Activated T-helper 17 cell treated with anti-CD3 and anti-CD28 coated beads, Interleukin-2, amount 50 U/mL, for 72 hours (primary cell): ENCODE measurements around the gene NUP50. TPM values are rescaled to one million over a fixed set of nuclear protein-coding genes. Genes with fewer than 3 reads are reported as not detected.

Source experiments
- ATAC-seq: fragments of 150-1000 bp; cut with Tn5 transposase; replicated peaks from 2 replicates; pipeline ENCODE4 v1.10.0; 2021; ENCODE audit warnings: mild to moderate bottlenecking, moderate library complexity
- H3K27ac Mint-ChIP-seq: one replicate; pipeline ENCODE4 v1.8.0; 2022; ENCODE audit warnings: mixed read lengths
- H3K27me3 Mint-ChIP-seq: one replicate; pipeline ENCODE4 v1.8.0; 2022; ENCODE audit warnings: mixed read lengths
- H3K36me3 Mint-ChIP-seq: one replicate; pipeline ENCODE4 v1.8.0; 2022; ENCODE audit warnings: low read depth, mild to moderate bottlenecking, mixed read lengths
- H3K4me1 Mint-ChIP-seq: one replicate; pipeline ENCODE4 v1.8.0; 2022; ENCODE audit warnings: mixed read lengths
- H3K4me3 Mint-ChIP-seq: one replicate; pipeline ENCODE4 v1.8.0; 2022; ENCODE audit warnings: mild to moderate bottlenecking, mixed read lengths
- H3K9me3 Mint-ChIP-seq: one replicate; pipeline ENCODE4 v1.8.0; 2022; ENCODE audit warnings: mixed read lengths
- total RNA-seq, 2 donors: library from RNA; stranded (reverse); gene quantifications; one replicate each; pipeline ENCODE4 v1.2.3, GENCODE V29; 2022

Gene NUP50
- total RNA-seq, 2 donors from 2014 or later: 98.4 to 163 TPM

DNA sequence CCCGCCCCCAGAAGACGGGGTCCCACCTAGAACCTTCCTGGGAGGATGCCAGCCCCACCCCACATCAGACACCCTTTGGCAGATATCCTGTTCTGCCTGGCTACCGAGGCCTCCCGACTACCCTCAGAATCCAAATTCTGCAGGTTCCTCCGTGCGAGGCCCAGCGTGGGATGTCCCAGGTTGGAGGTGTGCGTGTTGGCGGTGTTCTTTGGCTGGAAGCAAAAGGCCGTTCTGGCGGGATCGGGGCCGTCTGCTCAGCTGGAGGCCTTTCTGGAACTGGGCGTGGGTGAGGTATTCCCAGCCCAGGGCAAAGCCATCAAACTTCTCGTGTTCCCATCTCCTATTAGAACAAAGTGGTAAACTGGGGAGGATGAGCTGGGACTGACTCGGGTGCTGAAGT lies 32.6 kb downstream of the NUP50 start:
- H3K27me3 Mint-ChIP-seq: no peaks in the 10 kb centered on the region
- ATAC-seq: no peak
- H3K4me1 Mint-ChIP-seq: no peaks in the 10 kb centered on the region
- no peak overlapping the region for H3K27ac Mint-ChIP-seq
- no peak overlapping the region for H3K4me3 Mint-ChIP-seq
- H3K36me3 Mint-ChIP-seq: no peaks in the 10 kb centered on the region
- no peaks in the 10 kb centered on the region for H3K9me3 Mint-ChIP-seq

DNA sequence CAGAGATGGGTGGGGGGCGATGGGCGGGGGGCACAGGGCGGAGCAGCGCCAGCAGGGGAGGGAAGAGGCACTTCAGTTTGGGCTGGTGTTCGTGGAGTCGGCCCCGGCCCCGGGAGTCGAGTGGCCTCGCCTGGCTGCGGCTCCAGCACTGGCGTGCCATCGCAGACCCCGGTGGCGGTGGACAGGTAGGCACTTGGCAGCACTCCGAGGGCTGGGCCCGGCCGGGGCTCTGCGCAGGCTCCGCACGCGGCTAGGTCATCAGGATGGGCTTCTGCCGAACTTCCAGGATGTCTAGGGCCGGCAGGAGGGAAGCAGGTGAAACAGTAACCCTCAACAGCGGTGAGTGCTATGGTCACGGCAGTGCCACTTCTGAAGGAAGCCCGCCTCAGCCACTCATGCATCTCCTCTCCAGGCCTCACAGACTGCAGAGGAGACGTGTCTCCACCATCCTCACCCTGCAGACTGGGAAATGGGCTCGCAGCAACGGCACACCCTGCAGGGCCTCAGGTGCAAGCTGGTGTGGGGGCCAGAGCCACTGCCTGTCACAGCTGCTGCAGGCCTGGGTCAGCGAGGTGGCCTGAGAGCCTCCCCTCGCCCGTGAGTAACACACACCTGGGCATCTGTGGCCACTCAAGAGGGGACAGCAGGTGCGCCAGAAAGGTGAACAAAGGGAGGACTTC lies 33.3 kb downstream of the NUP50 start:
- Mint-ChIP-seq H3K36me3 (no peaks in the 10 kb centered on the region), H3K27ac (no peak overlapping the region), H3K4me3 (no peak overlapping the region), H3K27me3 (no peaks in the 10 kb centered on the region), H3K9me3 (no peaks in the 10 kb centered on the region), H3K4me1 (no peaks in the 10 kb centered on the region)
- ATAC-seq: no peak

DNA sequence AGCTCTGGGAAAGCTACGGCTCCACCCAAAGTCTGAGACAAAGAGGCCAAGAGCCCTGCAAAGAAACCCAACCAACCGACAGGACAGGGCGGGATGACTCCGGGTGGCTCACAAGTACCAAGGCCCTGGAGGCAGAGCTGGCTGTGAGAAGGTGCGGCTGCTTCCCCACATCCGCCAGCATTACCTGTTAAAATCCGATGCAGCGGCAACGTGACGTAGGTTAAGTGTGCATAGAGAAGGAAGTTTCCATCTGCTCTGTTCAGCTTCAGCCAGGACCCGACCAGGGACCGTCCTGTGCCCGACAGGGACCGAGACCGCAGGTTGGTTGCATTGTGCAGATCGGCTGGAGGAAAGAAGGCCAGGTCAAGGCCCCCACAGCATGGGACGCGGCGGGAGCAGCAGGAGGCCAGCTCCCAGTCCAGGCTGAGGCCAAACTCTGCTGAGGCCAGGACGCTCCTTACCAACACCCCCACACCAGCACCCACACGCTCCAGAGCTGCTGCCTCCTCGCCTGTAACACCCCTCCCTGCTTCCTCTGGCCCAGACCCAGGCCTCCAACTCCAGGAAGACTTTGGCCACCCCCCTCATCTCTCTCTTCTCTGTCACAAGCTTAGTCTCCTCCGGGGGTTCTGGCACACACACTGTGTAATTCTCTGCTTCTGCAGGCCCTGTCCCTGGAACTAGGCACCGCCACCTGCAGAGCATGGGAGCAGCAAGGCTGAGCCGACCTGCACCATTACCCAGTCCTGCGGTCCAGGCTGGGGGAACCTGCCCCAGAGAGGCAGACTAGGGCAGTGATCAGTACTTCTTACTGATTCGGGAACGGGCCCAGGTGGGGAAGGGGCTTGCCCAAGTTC lies 34.1 kb downstream of the NUP50 start:
- H3K4me1 Mint-ChIP-seq: no peaks in the 10 kb centered on the region
- no peaks in the 10 kb centered on the region for H3K9me3 Mint-ChIP-seq
- no peak overlapping the region for H3K27ac Mint-ChIP-seq
- no peaks in the 10 kb centered on the region for H3K27me3 Mint-ChIP-seq
- no peak for ATAC-seq
- no peaks in the 10 kb centered on the region for H3K36me3 Mint-ChIP-seq
- no peak overlapping the region for H3K4me3 Mint-ChIP-seq

DNA sequence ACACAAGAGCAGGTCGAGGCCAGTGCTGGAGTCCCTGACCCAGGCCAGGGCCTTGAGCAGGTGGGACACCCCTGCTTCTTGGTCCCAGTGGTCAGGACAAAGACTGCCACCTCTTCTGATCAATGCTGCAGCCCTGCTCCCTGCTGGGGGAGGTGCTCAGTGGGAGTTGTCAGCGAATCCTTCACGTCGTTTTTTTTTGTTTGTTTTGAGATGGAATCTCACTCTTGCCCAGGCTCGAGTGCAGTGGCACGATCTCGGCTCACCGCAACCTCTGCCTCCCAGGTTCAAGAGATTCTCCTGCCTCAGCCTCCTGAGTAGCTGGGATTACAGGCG lies 34.7 kb downstream of the NUP50 start:
- H3K4me1 Mint-ChIP-seq: no peaks in the 10 kb centered on the region
- H3K27me3 Mint-ChIP-seq: no peaks in the 10 kb centered on the region
- no peak overlapping the region for H3K27ac Mint-ChIP-seq
- no peaks in the 10 kb centered on the region for H3K9me3 Mint-ChIP-seq
- no peaks in the 10 kb centered on the region for H3K36me3 Mint-ChIP-seq
- no peak for ATAC-seq
- no peak overlapping the region for H3K4me3 Mint-ChIP-seq

DNA sequence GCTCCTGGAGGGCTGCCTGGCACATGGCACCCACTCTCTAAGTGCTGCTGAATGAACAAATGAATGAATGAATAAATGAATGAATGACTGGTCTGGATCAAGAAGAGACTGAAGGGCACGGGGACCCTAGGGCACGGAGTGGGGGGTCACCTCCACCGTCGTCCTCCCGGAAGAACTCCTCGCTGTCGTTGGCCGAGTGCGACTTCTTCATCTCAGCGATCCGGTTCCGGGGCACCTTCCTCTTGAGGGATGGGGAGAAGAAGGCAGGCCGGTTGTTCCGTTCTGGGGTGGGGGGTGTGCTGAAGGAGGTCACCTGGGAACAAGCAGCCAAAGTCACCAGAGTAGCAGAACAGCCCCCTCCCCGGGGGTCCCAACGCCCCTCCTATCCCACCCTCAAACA lies 36.0 kb downstream of the NUP50 start:
- no peaks in the 10 kb centered on the region for H3K27me3 Mint-ChIP-seq
- H3K36me3 Mint-ChIP-seq: no peaks in the 10 kb centered on the region
- no peaks in the 10 kb centered on the region for H3K4me1 Mint-ChIP-seq
- H3K4me3 Mint-ChIP-seq: no peak overlapping the region
- ATAC-seq: no peak
- no peaks in the 10 kb centered on the region for H3K9me3 Mint-ChIP-seq
- no peak overlapping the region for H3K27ac Mint-ChIP-seq

DNA sequence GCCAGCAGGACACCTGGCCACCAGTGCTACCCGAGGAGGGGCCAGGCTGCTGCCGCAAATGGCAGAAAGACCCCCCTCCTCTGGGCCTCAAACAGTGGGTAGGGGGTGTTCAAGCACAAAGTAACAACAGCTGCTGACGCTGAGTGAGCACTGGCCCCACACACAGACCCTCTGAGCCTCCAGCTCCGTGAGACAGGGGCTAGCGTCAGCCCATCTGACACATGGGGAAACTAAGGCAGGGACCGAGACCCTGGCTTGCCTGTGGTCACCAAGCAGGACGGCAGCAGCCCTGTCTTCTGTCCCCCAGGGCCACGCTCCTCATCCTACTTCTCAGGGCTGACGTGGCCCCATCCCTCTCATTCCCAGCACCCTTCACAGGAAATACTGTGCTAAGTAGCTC lies 36.5 kb downstream of the NUP50 start:
- no peaks in the 10 kb centered on the region for H3K27me3 Mint-ChIP-seq
- ATAC-seq: no peak
- H3K9me3 Mint-ChIP-seq: no peaks in the 10 kb centered on the region
- H3K4me1 Mint-ChIP-seq: no peaks in the 10 kb centered on the region
- H3K36me3 Mint-ChIP-seq: no peaks in the 10 kb centered on the region
- no peak overlapping the region for H3K27ac Mint-ChIP-seq
- H3K4me3 Mint-ChIP-seq: no peak overlapping the region

DNA sequence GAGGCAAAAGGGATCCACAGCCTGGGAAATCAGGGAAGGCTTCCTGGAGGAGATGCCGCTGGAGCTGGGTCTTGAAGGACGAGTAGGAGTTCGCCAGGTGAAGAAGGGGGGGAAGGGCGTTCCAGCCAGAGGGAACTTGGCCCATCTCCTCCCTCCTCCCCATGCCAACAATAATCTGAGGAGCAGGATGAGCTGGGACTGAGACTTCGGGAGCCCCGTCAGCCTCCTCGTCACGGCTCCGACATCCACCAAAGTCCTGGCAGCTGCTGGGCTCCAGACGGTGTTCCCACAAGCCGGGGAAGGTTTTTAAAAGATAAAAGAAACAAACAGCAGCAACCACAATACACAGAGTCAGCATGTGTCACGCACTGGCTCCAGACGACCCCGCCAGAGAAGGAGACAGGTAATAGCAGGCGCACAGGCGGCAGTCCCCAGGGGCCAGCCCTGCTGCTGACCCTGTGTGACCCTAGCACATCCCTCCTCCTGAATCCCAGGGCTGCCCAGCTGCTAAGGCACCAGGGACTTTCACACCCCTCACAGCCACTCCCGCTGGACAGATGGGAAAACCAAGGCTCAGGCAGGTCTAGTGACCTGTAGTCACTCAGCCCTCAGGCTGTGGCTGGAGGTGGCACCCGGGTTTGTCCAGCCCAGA lies 37.3 kb downstream of the NUP50 start:
- ATAC-seq: no peak
- H3K36me3 Mint-ChIP-seq: no peaks in the 10 kb centered on the region

DNA sequence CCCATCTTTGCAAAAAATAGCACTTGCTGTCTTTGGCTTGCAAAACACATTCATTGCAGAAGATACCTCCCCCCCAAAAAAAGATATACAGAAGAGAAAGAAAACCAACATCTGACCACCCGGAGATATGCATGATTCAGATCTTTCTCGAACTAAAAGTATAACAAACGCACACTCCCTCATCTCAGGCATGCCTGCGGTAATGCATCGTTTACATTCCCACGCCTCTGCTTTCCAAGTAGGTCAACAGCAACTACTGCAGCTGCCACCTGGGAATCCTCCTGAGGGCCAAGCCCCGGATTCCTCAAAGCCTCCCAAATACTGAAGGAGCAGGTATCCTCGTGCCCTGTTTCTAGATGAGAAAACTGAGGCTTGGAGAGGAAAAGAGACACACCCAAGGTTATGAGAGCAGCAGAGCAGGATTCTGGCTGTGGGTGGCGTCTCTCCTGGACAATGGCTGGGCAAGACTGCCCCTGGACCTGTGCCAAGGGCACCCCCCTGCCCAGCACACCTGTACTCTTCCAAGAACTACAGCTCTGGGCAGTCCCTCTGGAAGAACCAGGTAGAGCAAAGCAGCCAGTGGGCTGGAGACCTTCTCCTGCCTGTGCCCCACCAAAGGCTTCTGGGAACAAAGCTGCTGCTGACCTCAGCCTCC lies 38.1 kb downstream of the NUP50 start:
- Mint-ChIP-seq H3K27ac (no peak overlapping the region), H3K36me3 (no peaks in the 10 kb centered on the region), H3K4me3 (no peak overlapping the region), H3K9me3 (no peaks in the 10 kb centered on the region), H3K27me3 (no peaks in the 10 kb centered on the region), H3K4me1 (no peaks in the 10 kb centered on the region)
- ATAC-seq: no peak

More for the DNA sequence above, 37.3 kb downstream of the NUP50 start:
- Mint-ChIP-seq H3K9me3 (no peaks in the 10 kb centered on the region), H3K27ac (no peak overlapping the region), H3K4me1 (no peaks in the 10 kb centered on the region), H3K27me3 (no peaks in the 10 kb centered on the region), H3K4me3 (no peak overlapping the region)

DNA sequence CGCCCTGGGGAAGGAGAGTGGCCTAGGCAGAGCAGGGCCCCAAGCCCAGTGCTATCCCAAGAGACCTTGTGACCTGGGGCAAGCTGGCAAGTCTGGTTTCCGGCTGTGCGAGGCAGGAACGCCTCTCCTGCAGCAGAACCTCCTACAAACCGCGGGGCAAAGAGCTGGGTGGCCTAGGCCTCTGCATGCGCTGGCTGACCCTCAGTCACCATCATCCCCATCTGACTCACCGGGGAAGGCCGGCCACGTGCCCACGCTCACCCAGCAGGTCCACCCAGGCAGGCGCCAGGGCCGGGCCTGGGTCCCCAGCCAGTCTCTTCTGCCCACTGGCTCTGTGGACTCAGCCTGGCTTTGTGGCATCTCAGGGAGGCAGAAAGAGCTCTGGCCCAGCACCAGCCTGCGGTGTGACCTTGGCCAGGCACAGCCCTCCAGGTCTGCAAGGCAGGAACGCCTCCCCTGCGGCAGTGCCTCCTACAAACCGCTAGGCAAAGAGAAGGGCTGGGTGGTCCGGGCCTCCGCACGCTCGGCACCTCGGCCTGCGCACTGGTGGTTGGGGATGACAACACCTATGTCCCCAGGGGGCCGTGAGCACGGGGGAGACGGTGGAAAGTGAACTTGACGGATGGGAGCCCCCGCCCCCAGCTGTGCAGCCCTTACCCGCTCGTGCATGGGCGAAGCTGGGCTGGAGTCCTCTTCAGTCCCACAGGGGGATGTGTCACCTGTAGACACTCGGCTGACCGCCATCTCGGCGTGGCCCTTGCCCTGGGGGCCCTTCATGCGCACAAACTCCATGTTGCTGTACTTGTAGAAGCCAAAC lies 38.8 kb downstream of the NUP50 start:
- ATAC-seq: no peak
- Mint-ChIP-seq H3K4me3 (no peak overlapping the region), H3K27me3 (no peaks in the 10 kb centered on the region), H3K27ac (no peak overlapping the region), H3K9me3 (no peaks in the 10 kb centered on the region), H3K36me3 (no peaks in the 10 kb centered on the region), H3K4me1 (no peaks in the 10 kb centered on the region)

DNA sequence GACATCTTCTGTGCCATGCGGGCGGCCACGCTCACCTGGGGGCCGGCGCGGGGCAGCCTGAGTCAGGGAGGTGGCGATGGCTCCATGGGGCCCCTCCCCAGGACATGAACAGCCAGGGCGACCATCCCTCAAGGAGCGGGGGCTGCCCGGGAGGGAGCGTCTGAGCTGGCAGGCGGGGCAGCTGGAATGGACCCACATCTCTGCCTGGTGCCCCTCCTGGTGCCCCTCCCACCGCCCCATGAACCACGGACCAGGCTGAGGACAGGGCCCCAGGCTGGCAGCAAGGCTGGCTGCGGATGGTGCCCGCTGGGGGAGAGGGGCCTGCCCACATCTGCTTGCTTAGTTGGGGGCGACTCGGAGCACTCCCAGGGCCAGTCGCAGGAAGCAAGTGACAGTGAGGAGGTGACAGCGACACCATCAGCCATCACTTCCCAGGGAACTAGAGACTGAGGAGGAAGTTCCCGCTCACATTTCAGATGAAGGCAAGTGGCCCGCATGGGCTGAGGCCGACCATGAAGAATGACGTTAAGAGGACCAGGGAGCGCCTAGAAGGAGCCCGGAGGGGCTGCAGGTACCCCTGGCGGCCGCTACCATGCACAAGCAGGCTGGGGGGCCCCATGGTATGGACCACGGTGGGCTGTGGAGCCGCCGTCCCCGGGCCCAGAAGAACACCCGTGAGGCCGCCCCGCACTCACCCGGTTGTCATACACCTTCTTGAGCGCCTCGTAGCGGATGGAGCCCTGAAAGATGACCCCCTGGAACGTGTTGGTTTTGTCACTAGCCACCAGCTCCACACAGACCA lies 39.6 kb downstream of the NUP50 start:
- H3K4me1 Mint-ChIP-seq: no peaks in the 10 kb centered on the region
- ATAC-seq: no peak
- no peaks in the 10 kb centered on the region for H3K36me3 Mint-ChIP-seq
- no peak overlapping the region for H3K4me3 Mint-ChIP-seq
- no peak overlapping the region for H3K27ac Mint-ChIP-seq
- no peaks in the 10 kb centered on the region for H3K27me3 Mint-ChIP-seq
- no peaks in the 10 kb centered on the region for H3K9me3 Mint-ChIP-seq

DNA sequence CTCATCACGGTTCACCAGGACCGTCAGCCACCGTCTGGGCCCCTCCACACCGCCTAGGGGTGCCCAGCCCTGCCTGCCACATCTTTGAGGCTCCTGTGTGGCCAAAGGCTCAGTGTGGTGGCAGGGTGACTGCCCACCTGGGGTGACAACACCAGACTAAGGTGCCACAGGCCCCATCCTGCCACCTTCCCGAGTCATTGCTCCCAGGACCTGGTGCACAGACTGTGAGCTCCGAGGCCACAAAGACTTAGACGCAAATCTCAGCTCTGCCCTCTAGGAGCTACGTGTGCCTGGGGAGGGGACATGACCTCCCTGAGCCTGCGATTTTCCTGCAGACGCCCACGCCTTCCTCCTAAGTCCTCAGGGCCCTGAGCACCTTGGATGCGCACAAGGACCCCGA lies 40.5 kb downstream of the NUP50 start:
- H3K4me3 Mint-ChIP-seq: no peak overlapping the region
- no peaks in the 10 kb centered on the region for H3K9me3 Mint-ChIP-seq
- H3K36me3 Mint-ChIP-seq: no peaks in the 10 kb centered on the region
- no peak for ATAC-seq
- no peak overlapping the region for H3K27ac Mint-ChIP-seq
- no peaks in the 10 kb centered on the region for H3K4me1 Mint-ChIP-seq
- H3K27me3 Mint-ChIP-seq: no peaks in the 10 kb centered on the region

DNA sequence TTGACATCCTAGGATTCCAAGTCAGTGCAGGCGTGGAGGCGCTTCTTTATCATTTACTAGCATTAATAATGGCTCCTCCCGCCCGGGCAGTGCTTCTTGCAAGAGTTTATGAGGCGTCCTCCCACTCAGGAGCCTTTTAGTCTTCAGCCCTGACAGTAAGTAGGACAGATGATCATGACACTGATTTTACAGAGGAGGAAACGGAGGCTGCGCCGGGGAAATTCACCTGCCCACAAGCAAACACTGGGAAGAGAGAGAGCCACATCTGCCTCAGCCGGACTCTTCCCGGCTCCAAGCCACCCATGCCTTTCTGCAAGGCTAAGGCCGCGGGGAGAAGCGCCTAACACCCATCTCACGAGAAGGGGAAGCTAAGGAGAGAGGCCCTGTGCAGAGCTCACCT lies 41.1 kb downstream of the NUP50 start:
- no peaks in the 10 kb centered on the region for H3K27me3 Mint-ChIP-seq
- ATAC-seq: no peak
- no peak overlapping the region for H3K4me3 Mint-ChIP-seq
- no peaks in the 10 kb centered on the region for H3K36me3 Mint-ChIP-seq
- peaks cover 3% of the 10 kb centered on the region for H3K4me1 Mint-ChIP-seq
- no peak overlapping the region for H3K27ac Mint-ChIP-seq
- no peaks in the 10 kb centered on the region for H3K9me3 Mint-ChIP-seq

DNA sequence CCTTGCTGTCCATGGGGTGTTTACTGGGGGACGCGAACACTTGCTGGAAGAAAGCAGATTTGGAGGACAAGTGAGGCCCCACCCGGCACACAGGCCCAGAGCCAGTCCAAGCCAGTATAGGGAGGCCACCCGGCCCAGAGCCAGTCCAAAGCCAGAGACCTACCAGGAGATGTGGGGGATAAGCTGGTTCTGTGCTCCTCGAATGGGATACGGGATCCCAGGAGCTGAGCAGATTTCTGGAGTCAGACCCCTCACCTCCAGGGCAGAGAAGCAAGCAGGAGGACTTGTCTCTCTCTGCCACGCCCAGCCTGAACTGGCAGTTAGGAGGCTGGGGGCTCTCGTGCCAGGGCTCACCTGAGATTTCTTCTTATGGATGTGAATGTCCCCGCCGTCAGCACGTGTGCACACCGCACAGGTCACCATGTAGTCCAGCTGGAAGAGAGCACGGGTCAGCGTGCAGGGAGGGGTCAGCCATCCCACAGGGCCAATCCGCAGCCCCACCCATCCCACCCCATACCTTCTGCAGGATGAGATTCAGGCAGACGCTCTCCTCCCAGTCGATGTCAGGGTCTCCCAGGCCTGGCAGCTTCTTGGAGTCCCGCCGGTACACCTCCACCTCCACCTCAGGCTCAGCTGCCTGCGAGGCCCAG lies 41.7 kb downstream of the NUP50 start:
- Mint-ChIP-seq H3K4me1 (peaks cover 5% of the 10 kb centered on the region), H3K9me3 (no peaks in the 10 kb centered on the region), H3K27ac (no peak overlapping the region), H3K36me3 (no peaks in the 10 kb centered on the region), H3K27me3 (no peaks in the 10 kb centered on the region), H3K4me3 (no peak overlapping the region)
- ATAC-seq: no peak
